SK-N-SH (cell line): ENCODE results near the gene ZNF786. TPM values are rescaled to one million over a fixed set of nuclear protein-coding genes. Genes with fewer than 3 reads are reported as not detected.

Experiments used
- CTCF ChIA-PET: fragments of 300-600, 350-600 bp; formaldehyde crosslinking; extraction: SDS; loops from one replicate; lab custom pipeline; 2021; lab: Yijun Ruan, JAX
- POLR2A ChIA-PET: fragments of 350-600 bp; sonication (Branson Sonifier 250); formaldehyde crosslinking; extraction: SDS; loops from one replicate; lab custom pipeline; 2020; ENCODE audit warnings: antibody characterized with exemption, inconsistent platforms; lab: Yijun Ruan, JAX
- DNase-seq: peaks from one replicate; pipeline ENCODE4 v3.0.0; 2012
- H2AFZ ChIP-seq: fragments of 200-600 bp; sonication (generic); 2 replicates; pipeline ENCODE4 v1.8.1; 2016; ENCODE audit warnings: antibody characterized with exemption, mild to moderate bottlenecking, low read depth
- H3F3A ChIP-seq: fragments of 200-600 bp; sonication (generic); replicated peaks from 2 replicates; pipeline ENCODE3; 2016; ENCODE audit warnings: antibody characterized with exemption, mild to moderate bottlenecking; ENCODE audit not compliant: insufficient read depth
- H3K27ac ChIP-seq, 2 experiments: fragments of 200-500 bp in 1 of 2; fragments of 200-600 bp in 1 of 2; sonication (Bioruptor generic) in 1 of 2; sonication (generic), shearing (Covaris generic) in 1 of 2; 2 replicates each; pipeline versions ENCODE4 v1.5.1 to v1.6.1; 2014 to 2016; ENCODE audit warnings: low read depth in 2 of 2, inconsistent platforms in 1 of 2, low read length in 1 of 2, mild to moderate bottlenecking in 1 of 2, mixed read lengths in 1 of 2
- H3K27me3 ChIP-seq: fragments of 200-600 bp; sonication (generic), shearing (Covaris generic); 2 replicates; pipeline ENCODE4 v1.6.1; 2016; ENCODE audit warnings: mixed run types; ENCODE audit not compliant: insufficient read depth
- H3K36me3 ChIP-seq, 2 experiments: fragments of 200-500 bp in 1 of 2; fragments of 200-600 bp in 1 of 2; sonication (Bioruptor generic) in 1 of 2; sonication (generic) in 1 of 2; replicated peaks in 1 of 2; 2 replicates each; pipeline versions ENCODE3 to v1.5.1; 2014 to 2016; ENCODE audit warnings: low read length in 1 of 2, mild to moderate bottlenecking in 1 of 2; ENCODE audit not compliant: insufficient read depth in 2 of 2, control insufficient read depth in 1 of 2
- H3K4me1 ChIP-seq, 2 experiments: fragments of 200-500 bp in 1 of 2; fragments of 200-600 bp in 1 of 2; sonication (Bioruptor generic) in 1 of 2; sonication (generic), shearing (Covaris generic) in 1 of 2; 2 replicates each; pipeline versions ENCODE4 v1.5.1 to v1.6.1; 2014 to 2016; ENCODE audit warnings: low read depth in 1 of 2, low read length in 1 of 2, mixed run types in 1 of 2; ENCODE audit not compliant: insufficient read depth in 2 of 2, control insufficient read depth in 1 of 2
- H3K4me2 ChIP-seq: fragments of 200-600 bp; sonication (generic), shearing (Covaris generic); 2 replicates; pipeline ENCODE4 v1.6.1; 2017; ENCODE audit warnings: mixed run types
- H3K4me3 ChIP-seq, 2 experiments: fragments of 200-500 bp in 1 of 2; fragments of 200-600 bp in 1 of 2; sonication (Bioruptor generic) in 1 of 2; sonication (generic), shearing (Covaris generic) in 1 of 2; 2 replicates each; pipeline versions ENCODE4 v1.5.1 to v1.8.1; 2014 to 2016; ENCODE audit warnings: low read depth in 2 of 2, inconsistent platforms in 1 of 2, low read length in 1 of 2, mild to moderate bottlenecking in 1 of 2, mixed read lengths in 1 of 2, moderate library complexity in 1 of 2
- H3K79me2 ChIP-seq: fragments of 200-600 bp; sonication (generic); 2 replicates; pipeline ENCODE4 v1.8.1; 2017; ENCODE audit warnings: mild to moderate bottlenecking; ENCODE audit not compliant: insufficient read depth
- H3K9ac ChIP-seq: fragments of 200-600 bp; sonication (generic); 2 replicates; pipeline ENCODE4 v1.6.1; 2017; ENCODE audit warnings: mixed run types
- H3K9me2 ChIP-seq: fragments of 200-600 bp; sonication (generic); 2 replicates; pipeline ENCODE4 v1.6.1; 2017; ENCODE audit warnings: mixed run types
- H3K9me3 ChIP-seq: fragments of 200-600 bp; sonication (generic); 2 replicates; pipeline ENCODE4 v1.6.1; 2017; ENCODE audit warnings: mixed run types, mild to moderate bottlenecking, moderate library complexity
- H4K20me1 ChIP-seq: fragments of 200-600 bp; sonication (generic); 2 replicates; pipeline ENCODE4 v1.6.1; 2017; ENCODE audit warnings: mild to moderate bottlenecking, mixed run types; ENCODE audit not compliant: insufficient read depth
- CHD2 ChIP-seq: fragments of 150-350 bp; IDR thresholded peaks from 2 replicates; pipeline ENCODE4 v1.6.1; 2018; ENCODE audit warnings: low read length; ENCODE audit not compliant: partially characterized antibody
- ELF1 ChIP-seq: IDR thresholded peaks from 2 replicates; pipeline ENCODE4 v1.4.0; 2012
- FOSL2 ChIP-seq: IDR thresholded peaks from 2 replicates; pipeline ENCODE4 v1.4.0; 2012; ENCODE audit warnings: low read depth, mild to moderate bottlenecking, moderate library complexity, borderline replicate concordance
- FOXM1 ChIP-seq: IDR thresholded peaks from 2 replicates; pipeline ENCODE4 v1.4.0; 2012; ENCODE audit warnings: low read depth, mild to moderate bottlenecking
- GABPA ChIP-seq: IDR thresholded peaks from 2 replicates; pipeline ENCODE4 v1.4.0; 2012; ENCODE audit warnings: low read depth, mild to moderate bottlenecking
- JUND ChIP-seq: IDR thresholded peaks from 2 replicates; pipeline ENCODE4 v1.4.0; 2012
- MEF2A ChIP-seq: IDR thresholded peaks from 2 replicates; pipeline ENCODE4 v1.4.0; 2012; ENCODE audit warnings: low read depth, borderline replicate concordance
- MXI1 ChIP-seq: IDR thresholded peaks from 2 replicates; pipeline ENCODE4 v1.6.1; 2012; ENCODE audit warnings: mild to moderate bottlenecking, low read depth, low read length, improper control_type of control experiment
- NRF1 ChIP-seq: IDR thresholded peaks from 2 replicates; pipeline ENCODE4 v1.6.1; 2012; ENCODE audit warnings: low read depth, mild to moderate bottlenecking, low read length
- RAD21 ChIP-seq: IDR thresholded peaks from 2 replicates; pipeline ENCODE4 v1.6.1; 2012; ENCODE audit warnings: mild to moderate bottlenecking, low read length
- RCOR1 ChIP-seq: fragments of 150-350 bp; IDR thresholded peaks from 2 replicates; pipeline ENCODE4 v1.6.1; 2017; ENCODE audit warnings: antibody characterized with exemption, low read length
- RXRA ChIP-seq: IDR thresholded peaks from 2 replicates; pipeline ENCODE4 v1.4.0; 2012; ENCODE audit warnings: low read depth, mild to moderate bottlenecking, borderline replicate concordance
- SIN3A ChIP-seq: IDR thresholded peaks from 2 replicates; pipeline ENCODE4 v1.6.1; 2012; ENCODE audit warnings: low read depth, mild to moderate bottlenecking, low read length, moderate library complexity, borderline replicate concordance
- TAF1 ChIP-seq: IDR thresholded peaks from 2 replicates; pipeline ENCODE4 v1.6.1; 2012; ENCODE audit warnings: low read depth, mild to moderate bottlenecking, low read length, moderate library complexity, borderline replicate concordance
- TCF12 ChIP-seq: IDR thresholded peaks from 2 replicates; pipeline ENCODE4 v1.4.0; 2012
- TEAD4 ChIP-seq: IDR thresholded peaks from 2 replicates; pipeline ENCODE4 v1.4.0; 2012; ENCODE audit warnings: mild to moderate bottlenecking, borderline replicate concordance; ENCODE audit not compliant: insufficient read depth
- WGBS: methylation state at CpG from one replicate; pipeline ENCODE4 v1.1.6; 2017; ENCODE audit warnings: low lambda C conversion rate; 5-methylcytosine and 5-hydroxymethylcytosine counted together
- polyA plus RNA-seq, 3 experiments: library from polyadenylated mRNA; depleted of rRNA; stranded (reverse); fragments of >200 nt; gene quantifications; 2 replicates each; pipeline ENCODE4 v1.2.3, GENCODE V29; 2012
- TF ChIP-seq, protein P1 (sequence below): IDR thresholded peaks from 2 replicates; pipeline ENCODE4 v1.4.0; 2012; ENCODE audit warnings: low read depth, borderline replicate concordance
- TF ChIP-seq, protein P2 (sequence below): IDR thresholded peaks from 2 replicates; pipeline ENCODE4; 2012
- TF ChIP-seq, protein P3 (sequence below): IDR thresholded peaks from 2 replicates; pipeline ENCODE4 v1.6.1; 2012; ENCODE audit warnings: mild to moderate bottlenecking, low read depth, low read length, moderate library complexity
- TF ChIP-seq, protein P4 (sequence below): IDR thresholded peaks from 2 replicates; pipeline ENCODE4 v1.4.0; 2012; ENCODE audit warnings: low read depth, borderline replicate concordance

Gene ZNF786
- polyA plus RNA-seq, 1 of the 3 experiments (the other 2 are of a cell fraction) = 5.0 TPM

DNA sequence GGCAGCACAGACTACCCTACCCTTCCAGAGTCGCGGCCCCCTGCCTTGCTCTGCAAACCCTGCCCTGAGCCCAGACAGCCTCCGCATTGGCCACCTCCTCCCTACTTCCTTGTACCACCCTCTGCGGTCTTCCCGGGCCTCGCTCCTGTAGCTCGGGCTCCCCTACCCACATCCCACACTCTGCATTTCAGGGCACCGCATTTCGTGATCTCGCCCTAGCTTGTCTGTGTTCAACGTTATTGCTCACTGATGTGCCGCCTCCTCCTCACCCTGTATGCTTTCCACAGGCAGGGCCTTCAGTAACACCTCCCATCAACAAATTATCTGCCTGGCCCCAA lies 68.8 kb downstream of the ZNF786 start:
- TF ChIP-seq FOSL2 = no peak
- TF ChIP-seq NRF1 = no peak
- no peak for TF ChIP-seq CHD2
- TF ChIP-seq TAF1 = no peak
- TF ChIP-seq, protein P1, sequence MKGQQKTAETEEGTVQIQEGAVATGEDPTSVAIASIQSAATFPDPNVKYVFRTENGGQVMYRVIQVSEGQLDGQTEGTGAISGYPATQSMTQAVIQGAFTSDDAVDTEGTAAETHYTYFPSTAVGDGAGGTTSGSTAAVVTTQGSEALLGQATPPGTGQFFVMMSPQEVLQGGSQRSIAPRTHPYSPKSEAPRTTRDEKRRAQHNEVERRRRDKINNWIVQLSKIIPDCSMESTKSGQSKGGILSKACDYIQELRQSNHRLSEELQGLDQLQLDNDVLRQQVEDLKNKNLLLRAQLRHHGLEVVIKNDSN = no peak
- TF ChIP-seq, protein P2, sequence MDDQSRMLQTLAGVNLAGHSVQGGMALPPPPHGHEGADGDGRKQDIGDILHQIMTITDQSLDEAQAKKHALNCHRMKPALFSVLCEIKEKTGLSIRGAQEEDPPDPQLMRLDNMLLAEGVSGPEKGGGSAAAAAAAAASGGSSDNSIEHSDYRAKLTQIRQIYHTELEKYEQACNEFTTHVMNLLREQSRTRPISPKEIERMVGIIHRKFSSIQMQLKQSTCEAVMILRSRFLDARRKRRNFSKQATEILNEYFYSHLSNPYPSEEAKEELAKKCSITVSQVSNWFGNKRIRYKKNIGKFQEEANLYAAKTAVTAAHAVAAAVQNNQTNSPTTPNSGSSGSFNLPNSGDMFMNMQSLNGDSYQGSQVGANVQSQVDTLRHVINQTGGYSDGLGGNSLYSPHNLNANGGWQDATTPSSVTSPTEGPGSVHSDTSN = no peak
- no peak for TF ChIP-seq JUND
- no peak for TF ChIP-seq MEF2A
- TF ChIP-seq RXRA = no peak
- TF ChIP-seq, protein P3, sequence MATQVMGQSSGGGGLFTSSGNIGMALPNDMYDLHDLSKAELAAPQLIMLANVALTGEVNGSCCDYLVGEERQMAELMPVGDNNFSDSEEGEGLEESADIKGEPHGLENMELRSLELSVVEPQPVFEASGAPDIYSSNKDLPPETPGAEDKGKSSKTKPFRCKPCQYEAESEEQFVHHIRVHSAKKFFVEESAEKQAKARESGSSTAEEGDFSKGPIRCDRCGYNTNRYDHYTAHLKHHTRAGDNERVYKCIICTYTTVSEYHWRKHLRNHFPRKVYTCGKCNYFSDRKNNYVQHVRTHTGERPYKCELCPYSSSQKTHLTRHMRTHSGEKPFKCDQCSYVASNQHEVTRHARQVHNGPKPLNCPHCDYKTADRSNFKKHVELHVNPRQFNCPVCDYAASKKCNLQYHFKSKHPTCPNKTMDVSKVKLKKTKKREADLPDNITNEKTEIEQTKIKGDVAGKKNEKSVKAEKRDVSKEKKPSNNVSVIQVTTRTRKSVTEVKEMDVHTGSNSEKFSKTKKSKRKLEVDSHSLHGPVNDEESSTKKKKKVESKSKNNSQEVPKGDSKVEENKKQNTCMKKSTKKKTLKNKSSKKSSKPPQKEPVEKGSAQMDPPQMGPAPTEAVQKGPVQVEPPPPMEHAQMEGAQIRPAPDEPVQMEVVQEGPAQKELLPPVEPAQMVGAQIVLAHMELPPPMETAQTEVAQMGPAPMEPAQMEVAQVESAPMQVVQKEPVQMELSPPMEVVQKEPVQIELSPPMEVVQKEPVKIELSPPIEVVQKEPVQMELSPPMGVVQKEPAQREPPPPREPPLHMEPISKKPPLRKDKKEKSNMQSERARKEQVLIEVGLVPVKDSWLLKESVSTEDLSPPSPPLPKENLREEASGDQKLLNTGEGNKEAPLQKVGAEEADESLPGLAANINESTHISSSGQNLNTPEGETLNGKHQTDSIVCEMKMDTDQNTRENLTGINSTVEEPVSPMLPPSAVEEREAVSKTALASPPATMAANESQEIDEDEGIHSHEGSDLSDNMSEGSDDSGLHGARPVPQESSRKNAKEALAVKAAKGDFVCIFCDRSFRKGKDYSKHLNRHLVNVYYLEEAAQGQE = no peak
- no peak for TF ChIP-seq RAD21
- no peak for TF ChIP-seq MXI1
- no peak for TF ChIP-seq SIN3A
- no peak for TF ChIP-seq GABPA
- TF ChIP-seq ELF1 = no peak
- TF ChIP-seq TEAD4 = no peak
- TF ChIP-seq RCOR1 = no peak
- TF ChIP-seq TCF12 = no peak
- TF ChIP-seq FOXM1 = no peak
- TF ChIP-seq, protein P4, sequence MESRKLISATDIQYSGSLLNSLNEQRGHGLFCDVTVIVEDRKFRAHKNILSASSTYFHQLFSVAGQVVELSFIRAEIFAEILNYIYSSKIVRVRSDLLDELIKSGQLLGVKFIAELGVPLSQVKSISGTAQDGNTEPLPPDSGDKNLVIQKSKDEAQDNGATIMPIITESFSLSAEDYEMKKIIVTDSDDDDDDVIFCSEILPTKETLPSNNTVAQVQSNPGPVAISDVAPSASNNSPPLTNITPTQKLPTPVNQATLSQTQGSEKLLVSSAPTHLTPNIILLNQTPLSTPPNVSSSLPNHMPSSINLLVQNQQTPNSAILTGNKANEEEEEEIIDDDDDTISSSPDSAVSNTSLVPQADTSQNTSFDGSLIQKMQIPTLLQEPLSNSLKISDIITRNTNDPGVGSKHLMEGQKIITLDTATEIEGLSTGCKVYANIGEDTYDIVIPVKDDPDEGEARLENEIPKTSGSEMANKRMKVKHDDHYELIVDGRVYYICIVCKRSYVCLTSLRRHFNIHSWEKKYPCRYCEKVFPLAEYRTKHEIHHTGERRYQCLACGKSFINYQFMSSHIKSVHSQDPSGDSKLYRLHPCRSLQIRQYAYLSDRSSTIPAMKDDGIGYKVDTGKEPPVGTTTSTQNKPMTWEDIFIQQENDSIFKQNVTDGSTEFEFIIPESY = no peak
- no peaks in the 10 kb centered on the region for H3K27me3 ChIP-seq
- POLR2A ChIA-PET = interaction anchor here (1.0 kb wide), 1 partner anchor 21 kb away, joined by 3 read pairs; no protein-coding TSS in a partner anchor
- no peaks in the 10 kb centered on the region for H3K9me2 ChIP-seq
- 96% methylated on average over 12 of the region's 12 CpGs for WGBS
- no peak overlapping the region for H3K4me2 ChIP-seq
- H2AFZ ChIP-seq = no peak overlapping the region
- no peak overlapping the region for H3K4me3 ChIP-seq
- H3K9ac ChIP-seq = no peak overlapping the region
- peaks cover 18 to 39% of the 10 kb centered on the region in 2 experiments for H3K36me3 ChIP-seq
- CTCF ChIA-PET = interaction anchor here (5.3 to 9.0 kb wide), 2 partner anchors 16 to 44 kb away, joined by 27 to 72 read pairs; no protein-coding TSS in a partner anchor
- H4K20me1 ChIP-seq = 0 out of 2 replicates have a peak, but pooled peaks cover 11% of the 10 kb centered on the region
- H3K79me2 ChIP-seq = peaks cover 78% of the 10 kb centered on the region
- no peaks in the 10 kb centered on the region for H3K9me3 ChIP-seq
- peaks cover 2 to 13% of the 10 kb centered on the region in 2 experiments; a peak in 3 of 4 replicates for H3K4me1 ChIP-seq
- H3F3A ChIP-seq = no peaks in the 10 kb centered on the region
- no peak overlapping the region for H3K27ac ChIP-seq
- no peak for DNase-seq
